Activated T-helper 9 cell treated with anti-CD3 and anti-CD28 coated beads, Interleukin-2, amount 50 U/mL, for 16 hours (primary cell): ENCODE data around the gene MARCHF9.

Experiments used
- DNase-seq: peaks from one replicate; pipeline ENCODE4 v3.0.0-alpha.2; 2020; ENCODE audit warnings: low read depth

MARCHF9 gene

DNA sequence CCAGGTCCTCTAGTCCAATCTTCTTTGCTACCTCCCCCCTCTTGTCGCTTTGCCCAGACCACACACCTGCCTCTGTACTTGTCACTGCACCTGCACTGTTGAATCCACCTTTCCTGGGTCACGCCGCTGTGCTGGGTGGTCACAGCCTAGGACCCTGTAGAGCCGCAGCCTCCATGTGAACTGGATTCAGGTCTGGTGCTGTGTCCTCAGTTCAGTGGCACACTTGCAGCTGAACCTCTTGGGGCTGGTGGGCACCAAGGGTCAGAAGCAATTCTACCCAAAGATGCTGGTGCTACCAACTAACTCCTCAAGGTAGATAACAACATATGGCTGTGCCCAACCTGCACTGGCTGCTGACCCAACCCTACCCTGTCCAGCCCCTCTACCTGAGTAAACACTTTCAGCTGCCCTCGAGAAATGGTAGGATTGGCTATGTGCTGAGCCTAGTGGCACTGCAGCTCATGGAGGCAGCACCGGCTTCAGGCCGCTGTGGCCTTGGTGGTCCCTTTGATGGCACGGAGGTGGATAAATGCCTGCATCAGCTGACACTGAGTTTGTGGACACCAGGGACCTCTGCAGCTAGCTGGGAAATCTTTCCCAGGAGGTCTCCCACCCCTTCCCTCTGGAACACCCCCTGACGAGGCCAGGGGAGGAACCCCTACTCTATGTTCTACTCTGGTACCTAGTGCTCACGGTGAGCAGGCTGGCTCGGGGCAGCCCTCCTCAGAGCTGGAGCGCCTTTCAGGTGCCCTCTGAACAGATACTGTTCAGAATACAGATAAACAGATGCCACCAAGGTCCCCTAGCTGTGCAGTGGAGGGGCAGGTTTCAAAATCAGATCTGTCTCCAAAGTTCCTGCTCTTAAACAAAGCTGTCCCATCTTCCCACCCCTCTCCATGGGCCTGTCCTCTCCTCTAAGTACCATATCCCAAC is 30.6 kb upstream of the MARCHF9 start:
- no peak for DNase-seq

DNA sequence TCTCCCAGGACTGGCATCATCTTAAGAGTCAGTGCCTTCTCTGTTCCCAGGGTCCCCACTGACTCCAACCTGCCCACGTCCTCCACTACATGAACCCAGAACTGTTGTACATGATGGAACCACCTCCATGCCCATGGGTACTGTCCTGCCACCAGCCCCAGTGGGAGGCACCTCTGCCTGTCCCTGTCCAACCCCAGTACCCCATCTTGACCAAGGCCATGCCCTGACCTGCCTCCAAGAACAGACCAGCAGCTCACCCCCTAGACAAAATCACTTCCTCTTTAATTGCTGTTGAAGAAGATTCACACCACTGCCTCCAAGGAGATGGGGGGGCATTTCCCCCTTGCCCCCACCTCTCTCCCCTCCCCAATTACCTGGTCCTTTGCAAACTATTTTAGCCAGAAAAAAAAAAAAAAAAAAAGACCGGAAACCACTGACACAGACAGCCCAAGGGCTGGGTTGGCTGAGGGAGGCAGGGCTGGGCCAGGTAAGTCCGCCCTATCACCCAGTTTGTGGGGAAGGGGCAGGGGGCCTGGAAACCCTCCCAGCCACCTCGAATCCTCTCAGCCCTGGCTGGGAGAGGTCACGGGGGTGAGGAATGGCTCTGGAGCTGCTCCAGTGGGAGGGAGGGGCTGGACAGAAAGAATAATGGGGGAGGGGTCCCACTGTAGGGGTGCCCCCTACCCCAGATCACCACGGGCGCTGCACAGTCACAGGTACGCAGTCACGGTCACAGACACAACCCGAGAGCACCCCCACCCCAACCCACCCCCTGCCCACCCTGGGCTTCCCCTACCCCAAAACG is 29.8 kb upstream of the MARCHF9 start:
- no peak for DNase-seq

DNA sequence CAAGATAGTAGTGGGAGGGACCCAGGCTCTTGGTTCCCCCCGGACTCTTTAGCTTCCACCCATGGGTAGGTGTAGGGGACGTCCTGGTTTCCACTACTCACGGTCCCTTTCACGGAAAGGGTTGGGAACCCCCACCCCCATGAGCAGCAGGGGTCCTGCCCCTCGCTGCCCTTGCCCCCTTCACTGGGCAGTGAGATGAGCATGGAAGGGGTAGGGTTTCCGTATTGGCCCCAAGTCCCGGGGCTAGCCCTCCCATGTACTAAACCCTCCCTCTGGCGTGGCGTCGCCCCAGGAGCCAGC is 29.1 kb upstream of the MARCHF9 start:
- no peak for DNase-seq

GRCh38 chr12:57726151-57726883 is 28.6 kb upstream of the MARCHF9 start:
- DNase-seq = no peak

GRCh38 chr12:57726884-57727757 is 27.8 kb upstream of the MARCHF9 start:
- no peak for DNase-seq

- DNase-seq = no peak
Measured at GRCh38 chr12:57727758-57728395, 27.0 kb upstream of the MARCHF9 start.

DNA sequence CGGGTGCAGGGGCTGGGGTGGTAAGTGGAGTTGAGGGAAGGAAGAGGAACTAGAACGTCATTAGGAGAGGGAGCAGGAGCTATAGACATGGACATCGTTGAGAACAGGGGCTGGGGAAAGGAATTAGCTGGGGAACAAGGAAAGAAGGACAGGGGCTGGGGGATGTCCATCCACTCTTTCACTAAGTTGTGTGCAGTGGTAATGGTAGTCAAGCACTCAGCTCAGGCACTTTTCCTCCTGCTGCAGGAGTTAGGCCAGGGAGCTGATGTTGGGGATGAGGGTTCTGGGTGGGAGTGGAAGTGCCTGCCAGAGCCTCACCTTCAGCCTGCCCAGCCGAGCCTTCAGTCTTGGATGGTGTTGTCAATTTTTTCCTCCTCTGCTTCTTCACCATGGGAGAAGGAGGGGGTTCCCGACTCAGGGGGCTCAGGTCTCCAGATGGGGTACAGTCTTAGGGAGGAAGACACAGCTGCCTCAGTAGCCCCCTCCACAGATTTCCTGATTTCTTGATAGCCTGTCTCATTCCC is 25.5 kb upstream of the MARCHF9 start:
- no peak for DNase-seq

GRCh38 chr12:57730336-57731067 is 24.4 kb upstream of the MARCHF9 start:
- no peak for DNase-seq

DNA sequence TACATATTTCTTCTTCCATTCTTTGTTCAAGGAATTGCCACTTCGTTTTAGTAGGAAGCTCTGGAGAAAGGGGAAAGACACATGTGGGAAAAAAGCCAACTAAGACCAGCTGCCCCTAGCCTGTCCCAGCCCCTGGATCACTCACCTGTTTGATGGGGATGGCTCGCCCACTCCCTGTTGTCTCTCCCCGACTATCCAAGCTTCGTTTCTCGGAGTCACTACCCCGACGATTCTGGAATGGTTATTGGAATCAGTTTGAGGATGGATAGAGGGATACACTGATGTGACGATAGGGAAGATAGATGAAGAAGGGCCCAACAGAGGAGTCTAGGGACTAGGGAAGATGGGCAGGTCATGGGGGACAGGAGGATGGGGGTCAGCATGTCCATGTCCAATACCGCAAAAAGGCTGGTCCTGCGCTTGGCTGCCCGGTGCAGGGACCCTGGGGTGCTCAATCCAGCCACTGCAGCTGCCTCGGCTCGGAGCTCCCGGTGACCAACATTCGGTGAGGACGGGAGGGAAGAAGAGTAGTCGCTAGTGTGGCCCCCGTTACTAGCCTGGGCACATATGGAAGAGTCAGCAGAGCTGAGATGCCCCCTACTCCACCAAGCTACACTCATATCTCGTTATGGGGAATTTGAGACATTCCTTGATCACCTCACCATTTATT is 23.4 kb upstream of the MARCHF9 start:
- DNase-seq = no peak

- no peak for DNase-seq
Measured at GRCh38 chr12:57732270-57732669, 22.6 kb upstream of the MARCHF9 start.

GRCh38 chr12:57732726-57733593 is 21.9 kb upstream of the MARCHF9 start:
- DNase-seq = no peak

DNA sequence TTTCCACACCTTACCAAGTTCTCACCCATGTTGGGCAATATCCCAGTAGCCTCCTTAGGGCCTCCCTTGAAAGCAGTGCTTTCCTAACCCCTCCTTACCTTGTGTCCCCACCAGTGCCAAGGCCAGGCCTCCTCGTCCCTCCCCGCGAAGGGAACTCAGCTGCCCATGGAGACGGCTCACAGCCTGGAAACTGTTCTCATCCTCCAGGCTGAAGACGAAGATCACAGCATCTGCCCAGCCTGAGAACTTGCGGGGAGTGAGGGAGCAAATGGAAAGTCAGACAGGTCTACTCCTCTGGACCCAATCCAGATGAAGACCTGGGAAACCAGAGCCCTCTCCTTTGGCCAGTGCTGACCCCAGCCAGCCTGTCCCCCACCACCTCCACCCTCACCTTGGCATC is 21.0 kb upstream of the MARCHF9 start:
- no peak for DNase-seq

DNA sequence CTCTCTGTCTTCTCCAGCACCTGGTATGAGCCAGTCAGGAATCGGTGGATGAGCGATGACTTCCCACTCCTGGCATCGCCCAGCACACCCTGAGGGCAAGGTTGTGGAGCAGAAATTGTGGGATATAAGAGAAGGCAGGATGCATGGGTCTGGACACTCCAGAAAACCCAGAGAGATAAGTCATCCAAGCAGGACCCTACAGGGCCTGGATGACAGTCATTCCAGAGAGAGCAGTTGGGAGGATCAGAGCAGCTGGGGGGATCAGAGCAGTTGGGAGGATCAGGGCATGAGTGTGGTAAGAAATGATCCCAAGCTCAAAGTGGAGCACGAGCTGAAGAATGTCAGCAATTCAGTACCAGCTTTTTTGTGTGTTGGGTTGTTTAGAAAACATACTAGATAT is 20.3 kb upstream of the MARCHF9 start:
- no peak for DNase-seq

DNA sequence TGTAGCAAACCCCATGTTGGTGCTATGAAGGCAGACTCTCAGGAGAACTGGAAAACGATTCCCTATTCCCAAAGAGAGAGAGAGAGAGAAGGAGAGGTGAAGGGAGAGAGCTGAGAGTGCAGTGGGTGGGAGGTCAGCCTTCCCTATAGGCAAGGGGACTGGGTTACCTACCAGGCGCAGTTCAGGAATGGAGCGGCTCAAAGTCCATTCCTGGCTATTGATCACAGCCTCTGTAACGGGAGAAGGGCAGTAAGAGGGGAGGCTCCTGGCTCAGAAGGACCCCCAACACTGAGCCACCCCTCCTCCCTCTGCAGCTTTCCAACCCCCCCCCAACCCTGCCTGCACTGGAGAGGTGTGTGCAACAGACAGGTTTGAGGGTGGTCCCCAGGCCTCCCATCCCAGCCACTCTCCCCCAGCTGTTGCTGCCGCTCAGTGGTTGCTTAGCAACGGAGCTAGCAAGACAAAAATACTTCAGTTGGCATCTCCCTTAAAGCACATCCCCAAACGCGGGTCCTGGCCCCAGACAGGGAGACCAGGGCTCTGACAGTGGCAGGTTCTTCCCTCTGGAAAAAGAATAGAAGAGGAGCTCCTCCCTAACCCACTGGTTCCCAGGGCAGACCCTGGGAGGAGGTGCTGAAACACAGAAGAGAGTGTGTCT is 19.6 kb upstream of the MARCHF9 start:
- no peak for DNase-seq

- no peak for DNase-seq
Measured at GRCh38 chr12:57735952-57736740, 18.8 kb upstream of the MARCHF9 start.

- DNase-seq = no peak
Measured at GRCh38 chr12:57736741-57737466, 18.0 kb upstream of the MARCHF9 start.
